GM12878 (cell line): Measurements from ENCODE around the gene C1orf198. TPM values are rescaled to one million over a fixed set of nuclear protein-coding genes. Genes with fewer than 3 reads are reported as not detected.

Source experiments
- ATAC-seq: fragments of 200-7000 bp; cut with Tn5 transposase; 3 replicates; pipeline ENCODE4 v1.9.1; 2020; ENCODE audit warnings: mild to moderate bottlenecking, moderate library complexity
- BruUV-seq: library from RNA; stranded (reverse); fragments of 400-500 nt; replicated peaks from 2 replicates; lab custom pipeline; 2021; lab: Mats Ljungman, UMichigan
- CTCF ChIA-PET: fragments of 300-600 bp; sonication (Branson Sonifier 250); formaldehyde crosslinking; extraction: SDS; loops from one replicate; lab custom pipeline; 2021; ENCODE audit warnings: inconsistent platforms; lab: Yijun Ruan, JAX
- POLR2A ChIA-PET: fragments of 350-600 bp; formaldehyde crosslinking; extraction: SDS; loops from one replicate; lab custom pipeline; 2021; ENCODE audit warnings: inconsistent platforms; lab: Charles Lee
- RAD21 ChIA-PET: fragments of 300-600 bp; sonication (Branson Sonifier 250); formaldehyde crosslinking; loops from one replicate; lab custom pipeline; 2023; ENCODE audit warnings: antibody characterized with exemption; ENCODE audit not compliant: unreplicated experiment; lab: Charles Lee
- SMC1A ChIA-PET: fragments of 300-600 bp; sonication (Branson Sonifier 250); formaldehyde crosslinking; loops from one replicate; lab custom pipeline; 2023; ENCODE audit not compliant: unreplicated experiment, uncharacterized antibody; lab: Charles Lee
- DNase-seq: peaks from one replicate; pipeline ENCODE4 v3.0.0-alpha.2; 2011; ENCODE audit warnings: low read depth, low spot score
- FAIRE-seq: peaks from 3 replicates; lab custom pipeline; 2011; peaks lifted over from hg19 to GRCh38; lab: Jason Lieb, UNC
- H2AFZ ChIP-seq: 2 replicates; pipeline ENCODE4 v1.6.0; 2011; ENCODE audit warnings: low read depth, low read length, control low read depth; ENCODE audit not compliant: control insufficient read depth
- H3K27ac ChIP-seq: 2 replicates; pipeline ENCODE4 v1.5.1; 2011; ENCODE audit warnings: control low read depth; ENCODE audit not compliant: control insufficient read depth, insufficient read depth
- H3K27me3 ChIP-seq, 2 experiments: replicated peaks in 1 of 2; 2 replicates each; pipeline versions ENCODE4 v1.6.0 to v1.6.1; 2011; ENCODE audit warnings: low read length in 1 of 2; ENCODE audit not compliant: control insufficient read depth in 2 of 2, insufficient read depth in 2 of 2
- H3K36me3 ChIP-seq, 2 experiments: 2 replicates each; pipeline ENCODE4 v1.5.1; 2011; ENCODE audit warnings: low read length in 1 of 2; ENCODE audit not compliant: control insufficient read depth in 2 of 2, insufficient read depth in 2 of 2
- H3K4me1 ChIP-seq: 2 replicates; pipeline ENCODE4 v1.6.1; 2011; ENCODE audit warnings: mild to moderate bottlenecking, low read length, moderate library complexity, mixed read lengths; ENCODE audit not compliant: control insufficient read depth, insufficient read depth
- H3K4me2 ChIP-seq: 2 replicates; pipeline ENCODE4 v1.6.0; 2011; ENCODE audit warnings: control low read depth; ENCODE audit not compliant: control insufficient read depth, insufficient read depth
- H3K4me3 ChIP-seq: fragments of 200-600 bp; sonication (generic); 2 replicates; pipeline ENCODE4 v1.5.1; 2016
- H3K79me2 ChIP-seq: 2 replicates; pipeline ENCODE4 v1.6.0; 2011; ENCODE audit warnings: low read length; ENCODE audit not compliant: control insufficient read depth, insufficient read depth
- H3K9ac ChIP-seq: 2 replicates; pipeline ENCODE4 v1.8.0; 2011; ENCODE audit warnings: low read length, control low read depth, mixed read lengths; ENCODE audit not compliant: control insufficient read depth, insufficient read depth
- H3K9me3 ChIP-seq: replicated peaks from 3 replicates; pipeline ENCODE4 v1.5.1; 2011; ENCODE audit warnings: mild to moderate bottlenecking, low read length; ENCODE audit not compliant: control insufficient read depth, insufficient read depth
- H4K20me1 ChIP-seq: 2 replicates; pipeline ENCODE4 v1.6.0; 2011; ENCODE audit not compliant: control insufficient read depth, insufficient read depth
- ELK1 ChIP-seq: IDR thresholded peaks from 2 replicates; pipeline ENCODE4 v1.6.1; 2012; ENCODE audit warnings: low read depth, low read length, improper control_type of control experiment
- HDAC2 ChIP-seq: fragments of 200-600 bp; sonication (generic); IDR thresholded peaks from 2 replicates; pipeline ENCODE4 v1.6.1; 2017
- HDAC6 ChIP-seq: fragments of 200-600 bp; sonication (generic); IDR thresholded peaks from one replicate; pipeline ENCODE4 v1.8.0; 2017; ENCODE audit warnings: antibody characterized with exemption; ENCODE audit not compliant: unreplicated experiment
- MEF2A ChIP-seq: IDR thresholded peaks from 2 replicates; pipeline ENCODE4 v1.6.1; 2011; ENCODE audit warnings: low read depth, mild to moderate bottlenecking, low read length, moderate library complexity; ENCODE audit not compliant: insufficient read depth
- NFYA ChIP-seq: IDR thresholded peaks from 2 replicates; pipeline ENCODE4 v1.6.1; 2011; ENCODE audit warnings: low read depth, mild to moderate bottlenecking, low read length, improper control_type of control experiment, borderline replicate concordance
- RAD51 ChIP-seq: fragments of 450-650 bp; IDR thresholded peaks from 2 replicates; pipeline ENCODE4 v1.6.1; 2016; ENCODE audit warnings: moderate library complexity, mild to moderate bottlenecking, inconsistent platforms
- ZNF384 ChIP-seq: IDR thresholded peaks from 2 replicates; pipeline ENCODE4 v1.6.1; 2012; ENCODE audit warnings: low read depth, mild to moderate bottlenecking, low read length, improper control_type of control experiment, borderline replicate concordance
- WGBS: methylation state at CpG from one replicate; pipeline ENCODE4 v1.1.6; 2016; ENCODE audit warnings: low lambda C conversion rate; ENCODE audit not compliant: insufficient replicate concordance, insufficient coverage; ENCODE audit errors: missing lambda C conversion rate; 5-methylcytosine and 5-hydroxymethylcytosine counted together
- in situ Hi-C: fragments of 300-500 bp; cut with MboI; formaldehyde crosslinking; loops from 9 replicates; pipeline ENCODE4 v1.14.3; 2018; ENCODE audit warnings: mixed read lengths
- intact Hi-C: fragments of 100-400 bp; cut with micrococcal nuclease; formaldehyde crosslinking; loops from one replicate; pipeline ENCODE4 v1.14.2; 2022; ENCODE audit not compliant: unreplicated experiment
- polyA plus RNA-seq, 11 experiments: library from polyadenylated mRNA; depleted of rRNA in 4 of 11; unstranded in 6 of 11; stranded (reverse) in 5 of 11; fragments of >200 nt; fragmentation: Nextera tagmentation in 4 of 11; fragmentation: Illumina TruSeq in 1 of 11; extraction: Ambion mirVana in 4 of 11; extraction: Trizol in 1 of 11; gene quantifications; 1 replicate in 1 of 11; 2 replicates in 10 of 11; pipeline versions ENCODE4 v1.2.1 to v1.2.3, GENCODE V29; 2011 to 2016; ENCODE audit warnings: inconsistent platforms in 2 of 11, missing spikeins in 2 of 11, low read depth in 1 of 11
- total RNA-seq, 4 experiments: library from RNA; depleted of rRNA in 3 of 4; stranded (reverse); fragments of >200 nt in 3 of 4; fragmentation: Illumina TruSeq in 1 of 4; extraction: Trizol in 1 of 4; gene quantifications; 2 replicates each; pipeline versions ENCODE4 v1.2.1 to v1.2.3, GENCODE V29; 2013 to 2021

C1orf198 gene
- total and polyA plus RNA-seq, 10 of the 15 experiments (the other 5 are each of a cell fraction or from before 2014, with no cell fraction given), result 0.16 to 2.8 (median 1.1) TPM

DNA sequence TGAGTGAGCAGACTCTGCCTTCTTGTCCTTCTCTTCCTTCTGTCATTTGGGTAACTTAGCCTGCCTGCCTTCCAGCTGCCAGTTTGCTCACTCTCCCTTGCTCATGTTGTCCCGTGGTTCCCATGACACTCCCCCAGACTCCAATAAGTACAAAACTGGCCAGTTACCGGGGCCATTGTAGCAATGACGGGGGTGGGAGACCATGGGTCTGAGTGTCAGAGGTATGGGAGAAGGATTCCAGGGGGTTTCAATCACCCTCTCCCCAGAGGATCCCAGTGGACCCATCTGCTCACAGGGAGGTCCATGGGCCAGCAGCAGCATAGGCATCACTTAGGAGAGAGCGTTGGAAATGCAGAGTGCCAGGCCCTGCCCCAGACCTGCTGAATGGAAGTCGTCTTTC, 69.8 kb downstream of the C1orf198 start:
- Histone ChIP-seq H3K36me3 (no peaks in the 10 kb centered on the region), H3K4me3 (no peak overlapping the region)
- RAD21 ChIA-PET, result interaction anchor here (1.2 kb wide), 1 partner anchor 417 kb away, joined by 3 read pairs; no protein-coding TSS in a partner anchor
- no peak for ATAC-seq
- SMC1A ChIA-PET, result no interaction called here
- TF ChIP-seq HDAC2, result no peak
- no peak for TF ChIP-seq RAD51
- no peak for TF ChIP-seq NFYA
- TF ChIP-seq ZNF384, result no peak
- no peak for TF ChIP-seq MEF2A
- no peak for TF ChIP-seq HDAC6
- TF ChIP-seq ELK1, result no peak
- TF ChIP-seq, all 136 proteins: peak for 0
- ChIA-PET CTCF (interaction anchor here (0.9 to 1.6 kb wide), 3 partner anchors 11 to 181 kb away, joined by 3 to 5 read pairs (median 3); partner anchors contain the start of genes ARV1 and TTC13), POLR2A (no interaction called here)
- in situ Hi-C loops (no loop called here), intact Hi-C loops (loop anchor here (2.0 to 10.0 kb wide), 2 partner anchors 296 to 412 kb away; no protein-coding TSS in a partner anchor)
- no peaks in the 10 kb centered on the region for H3K79me2 ChIP-seq
- no peak overlapping the region for H3K9ac ChIP-seq
- no peaks in the 10 kb centered on the region for H3K4me1 ChIP-seq
- FAIRE-seq, result no peak
- BruUV-seq, result no TSS peak
- H4K20me1 ChIP-seq, result no peaks in the 10 kb centered on the region
- H2AFZ ChIP-seq, result no peak overlapping the region
- no peak for DNase-seq
- 0% methylated on average over 5 of the region's 5 CpGs for WGBS
- H3K4me2 ChIP-seq, result no peak overlapping the region
- no peak overlapping the region for H3K27ac ChIP-seq
- no peaks in the 10 kb centered on the region for H3K9me3 ChIP-seq
- H3K27me3 ChIP-seq, result no peaks in the 10 kb centered on the region; a peak in 1 of 4 replicates
